PC-3 (cell line): Measurements from ENCODE around the gene RCOR2.

Experiments
- EZH2 ChIP-seq: fragments of 300-600 bp; sonication (generic); IDR thresholded peaks from one replicate; pipeline ENCODE4 v1.6.1; 2017; ENCODE audit warnings: antibody characterized with exemption, mild to moderate bottlenecking, low read length; ENCODE audit not compliant: unreplicated experiment
- EZH2phosphoT487 ChIP-seq: fragments of 300-600 bp; sonication (generic); IDR thresholded peaks from 2 replicates; pipeline ENCODE4 v1.6.1; 2018; ENCODE audit warnings: mild to moderate bottlenecking, antibody characterized with exemption, low read length, borderline replicate concordance
- TF ChIP-seq, protein P1 (sequence below): fragments of 300-600 bp; sonication (generic); conservative IDR thresholded peaks from 2 replicates; pipeline ENCODE4 v1.5.1; 2017; ENCODE audit warnings: antibody characterized with exemption, low read depth, mild to moderate bottlenecking, low read length

DNA sequence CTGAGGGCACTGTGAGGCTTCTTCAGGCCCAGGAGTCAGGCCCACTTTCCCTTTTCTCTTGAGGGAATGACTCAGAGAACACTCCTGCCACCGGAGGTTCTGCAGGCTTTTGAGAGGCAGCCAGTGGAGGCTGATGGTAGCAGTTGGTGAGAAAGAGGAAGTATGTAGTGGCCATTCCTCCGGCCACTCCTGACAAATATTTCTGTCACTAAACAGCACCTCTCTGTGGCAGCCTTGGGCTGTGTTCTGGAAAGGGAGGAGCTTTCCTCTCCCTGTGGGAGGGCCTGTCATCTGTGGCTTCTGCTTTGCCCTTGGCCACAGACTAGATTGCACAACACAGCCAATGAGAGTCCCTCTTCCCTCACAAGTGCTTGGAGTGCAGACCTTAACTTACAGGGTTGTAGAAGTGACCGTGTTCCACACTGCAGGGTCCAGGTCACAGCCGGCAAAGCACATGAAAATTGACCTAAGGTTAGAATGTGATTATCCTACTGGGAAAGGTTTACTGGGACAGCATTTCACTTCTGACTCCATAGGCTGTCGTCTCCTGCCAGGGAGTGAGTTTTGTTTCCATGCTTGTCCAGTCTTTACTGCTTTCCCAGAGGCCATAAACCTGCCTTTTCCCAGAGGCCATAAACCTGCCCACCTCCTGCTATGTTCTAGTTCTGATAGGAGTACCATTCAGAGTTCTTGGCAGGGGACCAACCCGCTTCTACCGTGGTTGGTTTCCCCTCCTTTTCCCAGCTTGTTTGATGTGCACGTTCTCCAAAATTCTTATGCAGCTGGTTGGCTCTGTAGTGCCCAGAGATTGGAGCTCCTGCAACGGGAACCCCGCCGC is 44.8 kb downstream of the RCOR2 start:
- TF ChIP-seq EZH2 (no peak), EZH2phosphoT487 (no peak)
- TF ChIP-seq, protein P1, sequence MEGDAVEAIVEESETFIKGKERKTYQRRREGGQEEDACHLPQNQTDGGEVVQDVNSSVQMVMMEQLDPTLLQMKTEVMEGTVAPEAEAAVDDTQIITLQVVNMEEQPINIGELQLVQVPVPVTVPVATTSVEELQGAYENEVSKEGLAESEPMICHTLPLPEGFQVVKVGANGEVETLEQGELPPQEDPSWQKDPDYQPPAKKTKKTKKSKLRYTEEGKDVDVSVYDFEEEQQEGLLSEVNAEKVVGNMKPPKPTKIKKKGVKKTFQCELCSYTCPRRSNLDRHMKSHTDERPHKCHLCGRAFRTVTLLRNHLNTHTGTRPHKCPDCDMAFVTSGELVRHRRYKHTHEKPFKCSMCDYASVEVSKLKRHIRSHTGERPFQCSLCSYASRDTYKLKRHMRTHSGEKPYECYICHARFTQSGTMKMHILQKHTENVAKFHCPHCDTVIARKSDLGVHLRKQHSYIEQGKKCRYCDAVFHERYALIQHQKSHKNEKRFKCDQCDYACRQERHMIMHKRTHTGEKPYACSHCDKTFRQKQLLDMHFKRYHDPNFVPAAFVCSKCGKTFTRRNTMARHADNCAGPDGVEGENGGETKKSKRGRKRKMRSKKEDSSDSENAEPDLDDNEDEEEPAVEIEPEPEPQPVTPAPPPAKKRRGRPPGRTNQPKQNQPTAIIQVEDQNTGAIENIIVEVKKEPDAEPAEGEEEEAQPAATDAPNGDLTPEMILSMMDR = peak; percentile 78
